Ovary (tissue), 9 donors: Measurements from ENCODE around the gene PCID2. TPM values are rescaled to one million over a fixed set of nuclear protein-coding genes. Genes with fewer than 3 reads are reported as not detected.

Experiments
- DNase-seq, 5 donors: peaks; one replicate each; pipeline ENCODE4 v3.0.0-alpha.2; 2019 to 2020
- H3K27ac ChIP-seq, 2 donors: fragments of 200-600 bp; one replicate each; pipeline versions ENCODE4 v1.5.1 to v1.8.0; 2019 to 2022
- H3K27me3 ChIP-seq: fragments of 200-600 bp; one replicate; pipeline ENCODE4 v1.8.0; 2022
- H3K36me3 ChIP-seq: fragments of 200-600 bp; sonication (generic); one replicate; pipeline ENCODE4 v1.5.1; 2019
- H3K4me1 ChIP-seq: one replicate; pipeline ENCODE4 v1.8.1; 2013; ENCODE audit warnings: mild to moderate bottlenecking, moderate library complexity; ENCODE audit not compliant: insufficient read depth
- H3K4me3 ChIP-seq: fragments of 200-600 bp; sonication (generic); one replicate; pipeline ENCODE4 v1.5.1; 2017
- H3K9me3 ChIP-seq, 2 donors: fragments of 200-600 bp in 1 of 2; sonication (generic) in 1 of 2; one replicate each; pipeline versions ENCODE4 v1.5.1 to v1.8.1; 2013 to 2019; ENCODE audit warnings: mild to moderate bottlenecking in 1 of 2, moderate library complexity in 1 of 2
- CTCF ChIP-seq, 3 donors: fragments of 450-650 bp in 2 of 3; fragments of 200-600 bp in 1 of 3; IDR thresholded peaks; one replicate each; pipeline versions ENCODE4 v1.5.1 to v1.8.0; 2016 to 2022; ENCODE audit warnings: antibody characterized with exemption in 3 of 3, mild to moderate bottlenecking in 1 of 3
- EP300 ChIP-seq: sonication (generic); formaldehyde crosslinking; IDR thresholded peaks from one replicate; pipeline ENCODE4 v1.6.1; 2017; ENCODE audit warnings: antibody characterized with exemption
- POLR2A ChIP-seq: fragments of 450-650 bp; IDR thresholded peaks from one replicate; pipeline ENCODE4 v1.6.1; 2017; ENCODE audit warnings: antibody characterized with exemption, mild to moderate bottlenecking, moderate library complexity
- WGBS, 3 donors: extraction: QIAGEN DNeasy Blood & Tissue Kit in 1 of 3; methylation state at CpG; one replicate each; pipeline versions ENCODE4 v1.1.5 to v1.1.7; 2013 to 2017; 5-methylcytosine and 5-hydroxymethylcytosine counted together
- intact Hi-C, 4 donors: fragments of 100-400 bp; cut with DNase I; formaldehyde crosslinking; loops; one replicate each; pipeline versions ENCODE4 v1.11.0 to v1.15.1; 2022 to 2023
- polyA plus RNA-seq, 2 donors: library from polyadenylated mRNA; stranded (reverse); fragments of 200-250 nt in 1 of 2; fragments of 350-450 nt in 1 of 2; fragmentation: Illumina TruSeq in 1 of 2; extraction: RNeasy Lipid Tissue Mini Kit (QIAGEN cat#74804) in 1 of 2; gene quantifications; one replicate each; pipeline ENCODE4 v1.2.3, GENCODE V29; 2013 to 2014
- total RNA-seq, 7 donors: library from RNA; depleted of rRNA in 2 of 7; stranded (reverse); fragments of >200 nt in 2 of 7; fragmentation: NEBNext Ultra II Directional in 3 of 7; extraction: Animal tissue kit (Norgen Biotek cat#: 25700) in 3 of 7; gene quantifications; one replicate each; pipeline versions ENCODE4 v1.1.0 to v1.2.4, GENCODE V29; 2016 to 2023
- donor health status: DM: no; HTN: no; CAD: no; lungs with moderate emphysema.
- donor health status: DM: no; HTN: no; CAD: no.
- donor health status: Bipolar disorder and iron deficiency.
- donor health status: DM: yes; HTN: yes; CAD: no.
- donor health status: DM: no; HTN: no; CAD: no.
- donor health status: DM: yes; HTN: yes; CAD: no.

The PCID2 gene
- total and polyA plus RNA-seq, 9 donors: 43.5 to 56.2 (median 53.5) TPM

GRCh38 chr13:113207460-113207859 lies 1.0 kb downstream of the PCID2 start:
- Histone ChIP-seq H3K27ac (peak overlapping the region in 1 of 2 donors; percentile 95), H3K4me1 (peaks cover 16% of the 10 kb centered on the region), H3K4me3 (peak overlapping the region; percentile 70), H3K9me3 (no peaks in the 10 kb centered on the region), H3K27me3 (no peaks in the 10 kb centered on the region), H3K36me3 (no peaks in the 10 kb centered on the region)
- intact Hi-C loops: loop anchor here in 2 of 4 donors (10.0 kb wide), 2 partner anchors 53 to 173 kb away; partner anchors contain the start of gene PROZ (in 1 of the 2)
- DNase-seq: no peak
- TF ChIP-seq EP300 (no peak), POLR2A (no peak), CTCF (IDR thresholded peaks at IDR 0.05) (no peak)
- 22 to 27% (median 26%) methylated on average over 3 of the region's 3 CpGs for WGBS, 3 donors

GRCh38 chr13:113205428-113205931 lies 3.0 kb downstream of the PCID2 start:
- no peak overlapping the region for H3K27ac ChIP-seq
- peaks cover 11% of the 10 kb centered on the region for H3K4me1 ChIP-seq
- intact Hi-C loops: loop anchor here in 2 of 4 donors (10.0 kb wide), 2 partner anchors 51 to 171 kb away; partner anchors contain the start of gene PROZ (in 1 of the 2)
- TF ChIP-seq EP300: no peak
- H3K36me3 ChIP-seq: no peaks in the 10 kb centered on the region
- DNase-seq: no peak
- H3K4me3 ChIP-seq: no peak overlapping the region
- H3K9me3 ChIP-seq: no peaks in the 10 kb centered on the region
- H3K27me3 ChIP-seq: no peaks in the 10 kb centered on the region
- 68 to 84% (median 70%) methylated on average over 5 of the region's 5 CpGs for WGBS, 3 donors

GRCh38 chr13:113204378-113204734 lies 4.1 kb downstream of the PCID2 start:
- no peaks in the 10 kb centered on the region for H3K27me3 ChIP-seq
- H3K9me3 ChIP-seq: no peaks in the 10 kb centered on the region
- intact Hi-C loops: loop anchor here in 2 of 4 donors (10.0 kb wide), 2 partner anchors 50 to 170 kb away; partner anchors contain the start of gene PROZ (in 1 of the 2)
- no peak overlapping the region for H3K4me3 ChIP-seq
- no peaks in the 10 kb centered on the region for H3K36me3 ChIP-seq
- peaks cover 11% of the 10 kb centered on the region for H3K4me1 ChIP-seq
- 78 to 94% (median 87%) methylated on average over 4 to 5 of the region's 5 CpGs for WGBS, 3 donors
- H3K27ac ChIP-seq: no peak overlapping the region
- no peak for TF ChIP-seq POLR2A
- no peak for TF ChIP-seq CTCF (IDR thresholded peaks at IDR 0.05)
- no peak for TF ChIP-seq EP300
- DNase-seq: no peak

- Histone ChIP-seq H3K4me1 (peaks cover 11% of the 10 kb centered on the region), H3K27me3 (no peaks in the 10 kb centered on the region), H3K9me3 (no peaks in the 10 kb centered on the region), H3K36me3 (no peaks in the 10 kb centered on the region), H3K27ac (no peak overlapping the region), H3K4me3 (no peak overlapping the region)
- WGBS, 3 donors: 94 to 95% (median 94%) methylated on average over 11 to 12 of the region's 12 CpGs
- intact Hi-C loops: loop anchor here in 2 of 4 donors (10.0 kb wide), 2 partner anchors 49 to 169 kb away; partner anchors contain the start of gene PROZ (in 1 of the 2)
- TF ChIP-seq EP300 (no peak), CTCF (IDR thresholded peaks at IDR 0.05) (no peak), POLR2A (no peak)
- no peak for DNase-seq
Observed at GRCh38 chr13:113203507-113204377, 4.7 kb downstream of the PCID2 start.
